ENCODE data around the gene GPI.
"Not testable (repeated sequence)": the region's sequence is repeated elsewhere in the genome, so short reads cannot be mapped to it uniquely, and the experiment has no call there.

The GPI gene

DNA sequence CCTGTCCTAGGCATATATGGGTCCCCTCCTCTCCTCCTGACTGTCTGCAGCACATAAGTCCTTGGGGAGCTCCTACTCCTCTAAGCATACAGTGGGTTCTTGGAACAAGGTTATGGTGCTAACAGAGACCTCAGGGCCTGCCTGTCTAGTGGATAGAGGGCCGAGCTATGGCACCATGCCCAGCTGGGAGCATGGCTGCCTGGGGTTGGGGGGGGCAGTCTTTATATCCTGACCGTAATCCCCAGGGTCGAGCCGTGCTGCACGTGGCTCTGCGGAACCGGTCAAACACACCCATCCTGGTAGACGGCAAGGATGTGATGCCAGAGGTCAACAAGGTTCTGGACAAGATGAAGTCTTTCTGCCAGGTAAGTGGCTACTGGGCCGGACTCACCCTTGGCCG, 3.3 kb downstream of the GPI start:
- no peak for DNase-seq (ENCODE audit: low spot score)

DNA sequence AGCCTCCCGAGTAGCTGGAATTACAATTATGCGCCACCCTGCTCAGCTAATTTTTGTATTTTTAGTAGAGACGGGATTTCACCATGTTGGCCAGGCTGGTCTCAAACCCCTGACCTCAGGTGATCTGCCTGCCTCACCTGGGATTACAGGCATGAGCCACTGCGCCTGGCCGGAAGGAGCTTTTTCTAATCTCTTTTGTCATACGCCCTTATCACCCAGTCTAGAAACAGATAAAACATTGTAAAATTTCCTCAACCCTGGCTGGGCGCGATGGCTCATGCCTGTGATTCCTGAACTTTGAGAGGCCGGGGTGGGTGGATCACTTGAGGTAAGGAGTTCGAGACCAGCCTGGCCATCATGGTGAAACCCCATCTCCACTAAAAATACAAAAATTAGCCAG, 4.2 kb downstream of the GPI start:
- not testable (repeated sequence) for DNase-seq (ENCODE audit: low spot score)

DNA sequence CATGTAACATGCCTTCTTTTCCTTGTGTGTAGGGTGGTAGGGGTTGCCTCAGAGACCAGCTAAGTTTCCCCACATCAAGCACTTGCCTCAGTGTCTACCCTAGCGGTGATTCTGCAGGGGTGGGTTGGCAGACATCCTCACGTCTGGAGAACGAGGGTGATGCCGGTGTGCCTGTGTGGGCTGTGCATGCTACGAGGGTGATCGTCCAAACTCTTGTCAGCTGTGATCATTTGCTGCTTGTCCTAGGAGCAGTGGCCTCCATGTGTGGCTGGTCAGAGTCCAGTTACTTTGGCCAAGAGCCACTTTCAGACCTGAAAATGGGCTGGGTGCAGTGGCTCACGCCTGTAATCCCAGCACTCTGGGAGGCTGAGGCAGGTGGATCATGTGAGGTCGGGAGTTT, 5.1 kb downstream of the GPI start:
- no peak for DNase-seq (ENCODE audit: low spot score)

DNA sequence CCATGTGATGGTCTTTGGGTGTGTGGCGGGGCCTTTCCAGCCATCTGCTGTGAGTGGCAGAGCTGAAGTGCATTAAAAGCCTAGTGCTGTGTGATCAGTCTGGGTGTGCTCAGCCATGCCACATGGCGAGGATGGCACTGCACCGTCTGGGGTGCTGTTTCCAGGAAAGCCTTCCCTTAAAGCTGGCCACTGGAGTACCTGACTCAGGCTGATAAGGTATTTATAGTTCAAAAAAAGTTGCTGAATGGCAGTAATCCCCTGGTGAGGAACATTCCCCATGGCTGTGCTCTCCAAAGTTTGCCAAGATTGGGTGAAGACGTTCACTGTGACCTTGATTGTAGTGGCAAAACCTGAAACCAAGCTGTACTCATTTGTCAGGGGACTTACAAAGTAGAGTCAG, 6.0 kb downstream of the GPI start:
- no peak for DNase-seq (ENCODE audit: low spot score)

DNA sequence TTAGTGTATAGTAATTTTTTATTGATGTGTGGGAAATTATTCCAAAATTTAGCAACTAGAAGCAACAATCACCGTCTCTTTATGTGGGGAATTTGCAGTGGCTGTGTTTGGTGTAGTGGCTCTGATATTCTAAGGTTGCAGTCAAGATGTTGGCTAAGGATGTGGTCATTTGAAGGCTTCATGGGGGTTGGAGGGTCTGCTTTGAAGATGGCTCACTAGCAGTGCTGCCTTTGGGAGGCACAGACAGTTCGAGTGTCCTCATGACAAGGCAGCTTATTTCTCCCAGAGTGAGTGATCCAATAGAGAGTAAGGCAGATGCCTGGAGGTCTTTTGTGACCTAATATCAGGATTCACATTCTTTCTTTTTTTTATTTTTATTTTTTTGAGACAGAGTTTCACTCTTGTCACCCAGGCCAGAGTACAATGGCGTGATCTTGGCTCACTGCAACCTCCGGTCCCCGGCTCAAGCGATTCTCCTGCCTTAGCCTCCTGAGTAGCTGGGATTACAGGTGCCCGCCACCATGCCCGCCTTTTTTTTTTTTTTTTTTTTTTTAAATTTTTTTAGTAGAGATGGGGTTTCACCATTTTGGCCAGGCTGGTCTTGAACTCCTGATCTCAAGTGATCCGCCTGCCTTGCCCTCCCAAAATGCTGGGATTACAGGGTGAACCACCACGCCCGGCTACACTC, 8.7 kb downstream of the GPI start:
- no peak for DNase-seq (ENCODE audit: low spot score)

DNA sequence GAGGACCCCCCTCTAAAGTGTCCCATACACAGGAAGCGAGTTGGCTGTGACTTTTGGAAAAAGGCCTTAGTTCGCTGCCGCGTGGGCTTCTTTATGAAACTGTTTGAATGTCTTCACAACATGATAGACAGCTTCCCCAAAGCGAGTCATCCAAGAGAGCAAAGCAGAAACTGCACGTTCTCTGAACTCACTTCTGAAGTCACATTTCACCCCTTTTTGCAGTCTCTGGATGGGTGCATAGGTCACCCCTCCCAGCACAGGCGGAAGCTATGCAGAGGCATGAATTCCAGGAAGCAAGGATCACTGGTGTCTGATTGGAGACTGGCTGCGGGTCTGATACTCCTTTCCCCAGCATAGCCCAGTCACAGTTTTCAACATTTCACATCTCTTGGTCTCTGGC, 10.6 kb downstream of the GPI start:
- DNase-seq (ENCODE audit: low spot score), result no peak

DNA sequence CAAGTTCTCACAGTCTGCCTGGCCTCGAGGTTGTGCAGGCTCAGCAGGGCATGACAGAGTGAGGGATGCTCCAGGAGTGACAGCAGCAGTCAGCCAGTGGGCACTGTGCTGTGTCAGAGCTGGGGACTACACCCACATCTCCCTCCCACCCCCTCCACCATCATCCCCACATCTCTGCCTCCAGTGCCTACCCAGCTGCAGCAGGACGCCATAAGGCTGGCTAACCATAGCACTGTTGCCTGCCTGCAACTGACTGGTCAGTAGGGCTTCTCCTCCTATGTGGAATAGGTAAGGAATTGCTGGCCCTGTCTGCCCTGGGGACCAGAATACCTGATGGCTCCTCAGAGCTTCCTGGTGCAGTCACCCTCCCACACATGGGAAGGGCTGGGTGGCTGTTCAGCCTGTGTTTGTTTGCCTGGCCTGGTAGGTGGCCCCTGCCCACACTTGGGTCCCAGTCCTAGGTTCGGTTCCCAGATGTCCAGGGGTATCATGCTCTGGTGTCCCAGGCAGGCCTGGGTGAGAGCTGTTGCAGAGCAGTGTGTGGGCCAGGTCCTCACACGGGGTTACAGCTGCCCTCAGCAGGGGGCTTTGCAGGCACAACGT, 15.7 kb downstream of the GPI start:
- DNase-seq (ENCODE audit: low spot score), result no peak

DNA sequence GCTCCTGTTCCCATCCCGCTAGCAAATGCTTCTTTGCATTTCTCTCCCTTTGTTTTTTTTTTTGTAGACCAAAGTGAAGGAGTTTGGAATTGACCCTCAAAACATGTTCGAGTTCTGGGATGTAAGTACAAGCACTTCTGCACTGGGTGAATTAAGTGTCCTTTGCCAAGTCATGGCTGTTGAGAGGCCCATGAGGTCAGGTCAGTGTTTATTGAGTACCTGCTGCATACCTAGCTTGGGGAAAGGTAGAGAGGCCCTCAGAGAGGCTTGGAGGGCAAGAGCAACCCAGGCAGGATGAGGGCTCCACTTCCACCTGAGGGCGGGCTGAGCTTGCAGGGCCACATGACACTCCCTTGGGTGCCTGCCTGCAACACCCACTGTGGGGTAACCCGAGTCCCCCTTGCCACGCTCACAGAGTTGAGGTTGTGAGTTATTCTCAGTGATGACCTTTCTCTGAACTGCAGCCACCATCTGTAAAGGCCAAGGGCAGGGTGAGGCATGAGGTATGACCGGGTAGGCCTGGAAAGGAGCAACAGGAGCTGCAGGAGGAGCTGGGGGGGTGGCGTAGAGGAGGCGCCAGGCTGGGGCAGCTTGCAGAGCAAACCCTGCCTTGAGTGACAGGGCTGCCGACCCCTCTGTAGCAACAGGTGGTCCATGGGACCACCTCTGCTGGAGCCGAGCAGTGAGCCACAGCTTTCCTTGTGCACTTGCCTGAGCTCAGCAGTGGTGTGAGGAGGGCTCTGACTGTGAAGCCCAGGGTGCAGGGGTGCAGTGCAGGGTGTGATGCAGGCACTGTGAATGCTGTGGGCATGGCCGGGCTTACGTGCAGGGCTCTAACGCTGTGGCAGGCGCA, 16.6 kb downstream of the GPI start:
- DNase-seq (ENCODE audit: low spot score), result no peak

DNA sequence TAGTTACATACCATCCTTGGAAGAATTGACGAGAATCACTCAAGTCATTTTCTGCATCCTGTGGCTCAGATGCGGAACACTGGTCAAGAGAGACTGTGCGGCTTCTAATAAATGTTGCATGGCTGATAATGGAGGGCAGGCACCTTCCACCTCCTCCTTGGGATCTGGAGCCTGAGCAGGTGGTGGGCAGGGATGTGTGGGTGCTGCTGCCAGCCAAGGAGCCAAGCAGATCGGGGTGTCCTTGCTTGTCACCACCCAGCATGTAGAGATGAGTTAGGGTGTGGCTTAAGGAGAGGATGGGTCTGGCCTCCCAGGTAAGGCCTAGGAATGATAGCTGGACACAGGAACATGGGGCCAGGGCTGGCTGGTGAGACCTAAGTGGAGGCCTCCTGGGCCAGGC, 17.5 kb downstream of the GPI start:
- DNase-seq (ENCODE audit: low spot score), result no peak

DNA sequence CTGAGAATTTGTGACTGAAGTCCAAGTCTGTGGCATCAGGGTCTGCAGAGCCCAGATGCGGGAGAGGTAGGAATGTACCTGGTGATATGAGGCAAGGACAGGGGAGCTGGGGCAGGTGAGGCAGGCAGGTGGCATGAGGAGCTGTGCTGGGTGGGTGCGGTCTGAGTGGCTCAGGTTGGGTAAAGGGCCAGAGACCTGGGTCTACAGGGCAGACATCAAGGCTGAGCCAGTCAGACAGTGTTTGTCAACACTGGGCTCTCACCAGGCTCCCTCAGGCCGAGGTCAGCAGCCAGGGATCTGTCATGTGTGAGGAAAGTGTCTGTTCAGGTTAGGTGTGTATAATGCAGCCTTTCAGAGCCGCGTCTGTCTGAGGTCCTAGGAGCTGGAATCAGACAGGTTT, 18.6 kb downstream of the GPI start:
- no peak for DNase-seq (ENCODE audit: low spot score)

DNA sequence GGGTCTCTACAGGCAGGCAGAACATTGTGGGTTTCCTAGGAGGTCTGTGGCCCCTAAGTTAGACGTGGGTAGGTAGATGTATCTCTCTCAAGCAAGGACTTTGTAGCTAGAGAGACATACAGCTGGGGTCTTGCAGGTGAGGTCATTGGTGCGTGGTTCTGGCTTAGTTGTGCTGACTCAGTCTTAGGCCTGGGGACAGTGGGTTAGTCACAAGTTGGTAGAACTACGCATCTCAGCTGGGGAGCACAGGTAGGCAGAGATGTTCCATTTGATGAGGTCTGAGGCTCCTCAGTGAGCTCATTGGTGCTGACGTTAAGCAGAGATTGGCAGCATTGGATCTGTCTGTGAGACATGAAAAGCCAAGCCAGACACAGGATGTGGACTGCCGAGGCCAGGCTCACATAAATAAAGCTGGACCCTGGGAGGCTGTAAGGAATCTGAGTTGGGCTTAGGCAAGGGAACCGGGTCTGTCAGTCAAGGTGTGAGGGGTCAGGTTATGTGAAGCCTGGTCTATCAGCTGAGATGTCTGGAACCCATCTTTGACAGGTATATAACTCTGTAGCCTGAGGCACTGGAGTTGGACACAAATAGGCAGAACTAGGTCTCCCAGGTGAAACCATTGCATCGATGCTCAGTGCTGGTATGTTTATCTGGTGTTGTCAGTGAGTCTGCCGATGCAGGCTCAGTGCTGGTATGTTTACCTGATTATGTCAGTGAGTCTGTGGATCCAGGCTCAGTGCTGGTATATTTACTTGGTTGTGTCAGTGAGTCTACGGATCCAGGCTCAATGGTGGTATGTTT, 21.8 kb downstream of the GPI start:
- DNase-seq (ENCODE audit: low spot score), result no peak

DNA sequence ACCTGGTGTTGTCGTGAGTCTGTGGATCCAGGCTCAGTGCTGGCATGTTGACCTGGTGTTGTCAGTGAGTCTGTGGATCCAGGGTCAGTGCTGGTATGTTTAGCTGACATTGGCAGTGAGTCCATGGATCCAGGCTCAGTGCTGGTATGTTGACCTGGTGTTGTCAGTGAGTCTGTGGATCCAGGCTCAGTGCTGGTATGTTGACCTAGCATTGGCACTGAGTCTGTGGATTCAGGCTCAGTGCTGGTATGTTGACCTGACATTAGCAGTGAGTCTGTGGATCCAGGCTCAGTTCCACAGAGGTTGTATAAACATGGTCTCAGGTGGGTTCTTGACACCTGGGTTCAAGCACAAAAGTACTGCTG, 22.4 kb downstream of the GPI start:
- DNase-seq (ENCODE audit: low spot score), result no peak

DNA sequence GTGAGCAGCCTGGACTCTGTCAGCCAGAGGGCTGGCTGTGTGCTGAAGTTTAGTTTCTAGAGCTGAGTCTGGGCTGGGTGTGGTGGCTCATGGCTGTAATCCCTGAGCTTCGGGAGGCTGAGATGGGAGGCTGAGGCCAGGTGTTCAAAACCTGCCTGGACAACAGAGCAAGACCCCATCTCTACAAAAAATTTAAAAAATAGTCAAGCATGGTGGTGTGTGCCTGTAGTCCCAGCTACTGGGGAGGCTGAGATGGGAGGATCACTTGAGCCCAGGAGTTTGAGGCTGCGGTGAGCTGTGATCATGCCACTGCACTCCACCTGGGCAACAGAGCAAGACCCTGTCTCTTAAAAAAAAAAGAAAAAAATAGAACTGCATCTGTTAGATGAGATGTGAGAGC, 23.7 kb downstream of the GPI start:
- DNase-seq (ENCODE audit: low spot score), result not testable (repeated sequence)

DNA sequence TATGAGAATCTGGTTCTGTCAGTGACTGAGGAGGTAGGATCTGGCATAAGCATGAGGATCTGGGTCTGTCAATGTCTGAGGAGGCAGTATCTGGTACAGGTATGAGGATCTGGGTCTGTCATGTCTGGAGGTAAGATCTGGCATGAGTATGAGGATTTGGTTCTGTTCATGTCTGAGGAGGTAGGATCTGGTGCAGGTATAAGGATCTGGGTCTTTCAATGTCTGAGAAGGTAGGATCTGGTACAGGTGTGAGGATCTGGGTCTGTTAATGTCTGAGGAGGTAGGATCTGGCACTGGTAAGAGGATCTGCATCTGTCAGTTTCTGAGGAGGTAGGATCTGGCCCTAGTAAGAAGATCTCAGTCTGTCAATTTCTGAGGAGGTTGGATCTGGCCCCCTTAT, 26.8 kb downstream of the GPI start:
- no peak for DNase-seq (ENCODE audit: low spot score)

DNA sequence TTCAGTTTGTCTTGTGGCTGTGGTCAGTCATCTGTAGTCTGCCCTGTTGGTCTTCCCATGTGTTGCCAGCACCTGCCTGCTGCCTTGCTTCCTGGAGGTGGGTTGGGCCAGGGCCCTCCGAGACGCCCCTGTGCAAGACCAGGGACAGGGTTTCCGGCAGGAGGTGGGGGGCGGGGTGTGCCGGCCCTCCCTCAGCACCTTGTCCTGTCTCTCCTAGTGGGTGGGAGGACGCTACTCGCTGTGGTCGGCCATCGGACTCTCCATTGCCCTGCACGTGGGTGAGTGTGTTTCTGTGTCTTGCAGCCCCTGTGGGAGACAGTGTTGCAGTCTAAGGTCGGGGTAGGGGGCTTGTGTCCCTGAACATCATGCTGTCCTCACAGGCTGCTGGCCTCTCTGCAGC, 28.0 kb downstream of the GPI start:
- no peak for DNase-seq (ENCODE audit: low spot score)

DNA sequence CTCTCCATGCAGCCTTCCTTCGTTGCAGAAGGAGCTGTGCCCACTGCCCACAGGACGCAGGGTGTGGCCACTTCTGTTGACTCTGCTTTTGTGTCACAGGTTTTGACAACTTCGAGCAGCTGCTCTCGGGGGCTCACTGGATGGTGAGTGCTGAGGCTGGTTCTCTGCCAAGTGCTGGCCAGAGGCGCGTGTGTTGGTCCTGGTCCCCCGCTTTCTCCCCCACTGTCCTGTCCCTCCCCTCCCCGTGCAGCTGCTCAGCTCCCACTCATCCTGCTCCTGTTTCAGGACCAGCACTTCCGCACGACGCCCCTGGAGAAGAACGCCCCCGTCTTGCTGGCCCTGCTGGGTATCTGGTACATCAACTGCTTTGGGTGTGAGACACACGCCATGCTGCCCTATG, 28.6 kb downstream of the GPI start:
- DNase-seq (ENCODE audit: low spot score), result no peak

DNA sequence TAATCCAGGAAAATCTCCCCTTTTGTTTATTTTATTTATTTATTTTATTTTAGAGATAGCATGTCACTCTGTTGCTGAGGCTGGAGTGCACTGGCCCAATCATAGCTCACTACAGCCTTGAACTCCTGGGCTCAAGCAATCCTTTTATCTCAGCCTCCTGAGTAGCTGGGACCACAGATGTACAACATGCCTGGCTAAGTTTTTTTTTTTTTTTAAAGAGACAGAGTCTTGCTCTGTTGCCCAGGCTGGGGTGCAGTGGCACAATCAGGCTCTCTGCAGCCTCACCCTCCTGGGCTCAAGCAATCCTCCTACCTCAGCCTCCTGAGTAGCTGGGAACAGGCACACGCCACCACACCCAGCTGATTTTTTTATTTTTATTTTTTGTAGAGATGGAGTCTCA, 32.9 kb downstream of the GPI start:
- DNase-seq (ENCODE audit: low spot score), result no peak

DNA sequence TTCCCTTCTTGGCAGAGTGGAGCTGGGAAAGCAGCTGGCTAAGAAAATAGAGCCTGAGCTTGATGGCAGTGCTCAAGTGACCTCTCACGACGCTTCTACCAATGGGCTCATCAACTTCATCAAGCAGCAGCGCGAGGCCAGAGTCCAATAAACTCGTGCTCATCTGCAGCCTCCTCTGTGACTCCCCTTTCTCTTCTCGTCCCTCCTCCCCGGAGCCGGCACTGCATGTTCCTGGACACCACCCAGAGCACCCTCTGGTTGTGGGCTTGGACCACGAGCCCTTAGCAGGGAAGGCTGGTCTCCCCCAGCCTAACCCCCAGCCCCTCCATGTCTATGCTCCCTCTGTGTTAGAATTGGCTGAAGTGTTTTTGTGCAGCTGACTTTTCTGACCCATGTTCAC, 34.9 kb downstream of the GPI start:
- no peak for DNase-seq (ENCODE audit: low spot score)

DNA sequence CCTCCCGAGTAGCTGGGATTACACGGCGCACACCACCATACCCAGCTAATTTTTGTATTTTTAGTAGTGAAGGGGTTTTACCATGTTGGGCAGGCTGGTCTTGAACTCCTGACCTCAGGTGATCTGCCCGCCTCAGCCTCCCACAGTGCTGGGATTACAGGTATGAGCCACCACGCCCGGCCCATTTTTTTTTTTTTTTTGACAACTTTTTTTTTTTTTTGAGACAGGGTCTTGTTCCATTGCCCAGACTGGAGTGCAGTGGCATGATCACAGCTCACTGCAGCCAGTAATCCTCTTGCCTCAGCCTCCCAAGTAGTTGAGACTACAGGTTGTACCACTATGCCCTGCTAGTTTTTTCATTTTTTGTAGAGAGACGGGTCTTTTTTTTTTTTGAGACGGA, 35.8 kb downstream of the GPI start:
- DNase-seq (ENCODE audit: low spot score), result not testable (repeated sequence)

DNA sequence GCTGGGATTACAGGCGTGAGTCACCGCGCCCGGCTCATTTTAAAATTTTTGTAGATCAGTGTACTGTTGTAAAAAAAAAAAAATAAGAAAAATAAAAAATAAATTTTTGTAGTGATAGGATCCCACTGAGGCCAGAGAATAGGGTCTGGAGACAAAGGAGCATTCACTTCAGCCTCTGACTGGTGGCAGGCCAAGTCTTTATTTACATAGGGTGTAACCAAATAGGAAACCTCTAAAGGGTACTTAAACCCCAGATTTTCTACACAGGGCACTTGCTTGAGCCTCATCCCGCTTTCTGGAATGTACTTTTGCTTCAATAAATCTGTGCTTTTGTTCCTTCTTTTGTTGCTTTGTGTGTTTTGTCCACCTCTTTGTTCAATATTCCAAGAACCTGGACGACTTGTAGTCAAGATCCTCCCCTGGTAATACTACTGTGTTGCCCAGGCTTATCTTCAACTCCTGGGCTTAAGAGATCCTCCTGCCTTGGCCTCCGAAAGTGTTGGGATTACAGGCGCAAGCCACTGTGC, 37.1 kb downstream of the GPI start:
- DNase-seq (ENCODE audit: low spot score), result no peak

DNA sequence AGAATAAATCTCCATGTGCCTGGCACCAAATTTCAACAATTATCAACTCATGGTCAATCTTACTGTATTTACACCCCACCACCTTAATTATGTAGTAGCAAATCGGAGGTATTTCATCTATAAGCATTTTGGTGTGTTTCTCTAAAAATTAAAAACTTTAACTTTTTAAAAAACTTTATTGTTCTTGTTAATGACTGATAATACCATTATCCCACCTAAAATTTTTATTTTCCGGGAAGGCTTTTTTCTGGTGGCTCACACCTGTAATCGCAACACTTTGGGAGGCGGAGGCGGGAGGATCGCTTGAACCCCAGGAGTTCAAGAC, 38.8 kb downstream of the GPI start:
- DNase-seq (ENCODE audit: low spot score), result no peak

DNA sequence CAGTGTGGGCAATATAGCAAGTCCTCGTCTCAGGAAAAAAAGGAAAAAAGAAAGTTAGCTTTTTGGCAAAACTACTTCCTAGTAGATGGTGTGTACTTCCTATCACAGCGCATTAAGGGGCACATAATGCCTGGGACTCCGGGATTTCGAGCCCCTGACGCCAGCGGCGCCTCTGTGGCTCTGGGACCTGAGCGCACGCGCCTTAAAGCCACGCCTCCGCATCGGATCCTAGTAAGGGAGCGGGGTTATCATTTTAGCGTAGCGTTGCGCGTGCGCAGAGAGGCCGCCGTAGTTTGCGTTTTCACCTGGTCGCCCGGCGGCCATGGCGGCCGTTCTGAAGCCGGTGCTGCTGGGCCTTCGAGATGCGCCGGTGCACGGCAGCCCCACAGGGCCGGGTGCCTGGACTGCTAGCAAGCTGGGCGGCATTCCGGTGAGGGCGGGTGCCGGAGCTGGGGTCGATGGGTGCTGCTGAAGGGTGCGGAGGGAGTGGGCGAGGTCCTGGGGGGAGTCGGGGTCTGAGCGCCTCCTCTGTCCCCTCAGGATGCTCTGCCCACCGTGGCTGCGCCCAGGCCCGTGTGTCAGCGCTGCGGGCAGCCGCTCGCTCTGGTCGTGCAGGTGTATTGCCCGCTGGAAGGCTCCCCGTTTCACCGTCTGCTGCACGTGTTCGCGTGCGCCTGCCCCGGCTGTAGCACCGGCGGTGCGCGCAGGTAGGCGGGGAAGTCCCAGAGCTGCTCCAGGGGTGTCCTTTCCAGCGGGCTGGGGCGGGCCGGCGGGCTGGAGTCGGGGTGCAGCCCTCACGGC, 39.3 kb downstream of the GPI start, which contains the start of gene PDCD2L:
Gene PDCD2L, plus strand, starts transcription at position 291 of the 801 bp plus-strand sequence. Its CDS starts 32 bp downstream, at position 323.
- peak; percentile 94 for DNase-seq (ENCODE audit: low spot score)

All from hematopoietic multipotent progenitor cell treated with erythropoietin and hydrocortisone succinate and interleukin-3 and kit ligand, for 15 days (in vitro differentiated cells).